Measurements from ENCODE around the gene COLEC11. TPM values are rescaled to one million over a fixed set of nuclear protein-coding genes. Genes with fewer than 3 reads are reported as not detected.

COLEC11 gene
- total RNA-seq, 1 donor from 2014 or later, result not detected

DNA sequence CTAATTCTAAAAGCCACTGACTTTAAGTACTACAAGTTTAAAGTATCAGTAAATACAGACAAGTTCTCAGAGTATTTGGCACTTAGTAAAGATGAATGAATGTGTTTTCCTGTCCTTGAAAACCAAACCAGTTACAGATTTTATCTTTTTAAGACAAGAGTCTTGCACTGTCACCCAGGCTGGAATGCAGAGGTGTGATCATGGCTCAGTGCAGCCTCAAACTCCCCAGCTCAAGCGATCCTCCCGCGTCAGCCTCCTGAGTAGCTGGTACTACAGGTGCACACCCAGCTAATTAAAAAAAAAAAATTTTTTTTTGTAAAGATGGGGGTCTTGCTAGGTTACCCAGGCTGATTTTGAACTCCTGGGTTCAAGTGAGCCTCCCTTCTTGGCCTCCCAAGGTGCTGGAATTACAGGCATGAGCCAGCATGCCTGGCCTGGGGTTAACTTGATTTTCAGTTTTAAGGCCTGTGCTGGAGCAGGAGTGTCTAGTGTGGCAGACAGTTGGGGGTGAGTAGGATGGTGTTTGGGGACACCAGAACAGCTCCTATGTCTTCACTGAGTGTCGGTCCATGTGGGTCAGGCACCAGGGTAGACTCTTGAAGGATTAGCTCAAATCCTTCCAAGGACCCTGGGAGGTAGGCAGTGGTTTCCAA, 10.2 kb upstream of the COLEC11 start:
- intact Hi-C loops (cut with micrococcal nuclease), result no loop called here

- intact Hi-C loops (cut with micrococcal nuclease), result no loop called here
Observed at GRCh38 chr2:3585261-3586109, 9.4 kb upstream of the COLEC11 start.

GRCh38 chr2:3586220-3586619, 8.7 kb upstream of the COLEC11 start:
- intact Hi-C loops (cut with micrococcal nuclease), result no loop called here

GRCh38 chr2:3587021-3587420, 7.9 kb upstream of the COLEC11 start:
- intact Hi-C loops (cut with micrococcal nuclease), result no loop called here

- intact Hi-C loops (cut with micrococcal nuclease), result no loop called here
Observed at GRCh38 chr2:3587432-3587831, 7.5 kb upstream of the COLEC11 start.

GRCh38 chr2:3588084-3588483, 6.8 kb upstream of the COLEC11 start:
- intact Hi-C loops (cut with micrococcal nuclease), result no loop called here

DNA sequence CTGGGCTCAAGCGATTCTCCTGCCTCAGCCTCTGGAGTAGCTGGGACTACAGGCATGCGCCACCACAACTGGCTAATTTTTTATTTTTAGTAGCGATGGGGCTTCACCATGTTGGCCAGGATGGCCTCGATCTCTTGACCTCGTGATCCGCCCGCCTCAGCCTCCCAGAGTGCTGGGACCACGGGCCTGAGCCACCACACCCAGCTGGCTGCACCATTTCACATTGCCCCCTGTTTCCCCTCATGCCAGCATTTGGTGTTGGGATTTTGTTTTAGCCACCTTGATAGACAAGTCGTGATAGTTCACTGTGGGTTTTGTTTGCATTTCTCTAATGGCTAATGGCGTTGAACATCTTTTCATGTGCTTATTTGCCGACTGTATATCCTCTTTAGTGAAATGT, 5.8 kb upstream of the COLEC11 start:
- intact Hi-C loops (cut with micrococcal nuclease), result no loop called here

GRCh38 chr2:3595404-3595803, 492 bp downstream of the COLEC11 start:
- intact Hi-C loops (cut with micrococcal nuclease), result no loop called here

- intact Hi-C loops (cut with micrococcal nuclease), result loop anchor here (2.0 kb wide), 1 partner anchor 55 kb away; no protein-coding TSS in a partner anchor
Observed at GRCh38 chr2:3595985-3596384, 1.1 kb downstream of the COLEC11 start.

- intact Hi-C loops (cut with micrococcal nuclease), result loop anchor here (2.0 kb wide), 1 partner anchor 54 kb away; no protein-coding TSS in a partner anchor
Observed at GRCh38 chr2:3596901-3597417, 2.0 kb downstream of the COLEC11 start.

DNA sequence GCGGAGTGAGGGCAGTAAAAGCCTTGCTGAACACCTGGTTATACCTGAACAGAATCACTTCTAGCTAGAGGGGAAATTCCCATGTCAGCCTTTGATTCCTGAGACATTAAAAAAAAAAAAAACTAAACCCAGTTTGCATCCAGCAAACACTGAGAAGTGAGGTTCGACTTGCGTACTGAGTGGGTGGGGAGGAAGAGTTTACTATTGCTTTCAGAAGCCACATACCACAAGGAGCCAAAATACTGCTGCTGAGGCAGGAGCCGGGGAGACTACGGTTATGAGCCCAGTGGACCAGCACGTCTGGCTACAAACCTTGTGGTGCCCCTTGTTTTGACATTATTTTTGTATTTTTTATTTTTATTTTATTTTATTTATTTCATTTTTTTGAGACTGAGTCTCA, 2.7 kb downstream of the COLEC11 start:
- intact Hi-C loops (cut with micrococcal nuclease), result loop anchor here (2.0 kb wide), 1 partner anchor 53 kb away; no protein-coding TSS in a partner anchor

- intact Hi-C loops (cut with micrococcal nuclease), result no loop called here
Observed at GRCh38 chr2:3598197-3598910, 3.4 kb downstream of the COLEC11 start.

- intact Hi-C loops (cut with micrococcal nuclease), result no loop called here
Observed at GRCh38 chr2:3598912-3599854, 4.3 kb downstream of the COLEC11 start.

DNA sequence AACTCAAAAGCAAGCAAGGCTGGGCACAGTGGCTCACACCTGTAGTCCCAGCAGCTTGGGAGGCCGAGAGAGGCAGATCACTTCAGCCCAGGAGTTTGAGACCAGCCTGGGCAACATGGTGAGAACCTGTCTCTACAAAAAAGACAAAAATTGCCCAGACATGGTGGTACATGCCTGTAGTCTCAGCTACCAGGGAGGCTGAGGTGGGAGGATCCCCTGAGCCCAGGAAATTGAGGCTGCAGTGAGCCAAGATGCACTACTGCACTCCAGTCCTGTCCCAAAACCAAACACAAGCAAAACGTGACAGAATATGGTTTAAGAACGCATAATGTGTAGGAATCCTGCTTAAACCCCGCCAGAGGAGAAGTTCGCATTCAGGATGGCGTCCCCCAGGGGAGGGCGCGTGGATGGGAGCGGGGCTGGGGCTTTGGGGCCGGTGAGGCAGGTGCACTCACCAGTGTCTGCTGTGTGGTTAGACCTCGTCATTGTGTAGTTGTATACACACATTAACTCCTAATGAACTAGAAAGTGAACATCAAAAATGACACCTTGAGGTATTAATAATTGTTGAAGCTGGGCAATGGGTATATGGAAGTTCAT, 5.4 kb downstream of the COLEC11 start:
- intact Hi-C loops (cut with micrococcal nuclease), result no loop called here

DNA sequence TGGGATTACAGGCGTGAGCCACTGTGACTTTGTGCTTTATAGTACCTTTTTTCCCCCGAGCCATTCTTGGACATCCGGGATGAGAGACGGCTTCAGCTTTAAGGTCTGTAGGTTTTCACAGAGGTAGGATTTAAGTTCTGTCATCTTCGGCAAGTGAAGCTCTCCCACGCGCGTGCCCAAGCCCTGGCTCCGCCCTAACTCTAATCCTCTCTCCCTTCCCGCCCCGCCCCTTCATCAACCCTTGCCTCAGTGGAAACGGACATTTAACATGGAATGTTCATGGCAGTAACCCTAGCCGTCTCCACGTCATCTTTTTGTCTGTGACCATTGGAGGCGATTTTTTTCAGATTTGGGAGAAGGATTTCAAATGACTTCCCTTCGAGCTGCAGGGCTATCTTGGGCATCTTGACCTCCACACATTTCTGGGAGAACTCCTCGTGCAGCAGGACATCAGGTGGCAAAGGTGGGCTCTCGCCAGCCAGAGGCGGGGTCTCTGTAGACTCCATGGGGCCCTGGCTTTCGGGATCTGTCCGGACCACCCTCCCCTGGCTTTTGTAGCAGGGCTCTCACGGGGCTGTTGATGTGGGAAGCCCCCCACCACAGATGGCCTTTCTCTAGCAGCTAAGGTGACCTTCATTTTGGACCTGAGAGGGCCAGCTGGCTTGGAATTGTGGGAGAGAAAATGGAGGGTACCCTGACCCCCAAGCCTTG, 6.8 kb downstream of the COLEC11 start:
- intact Hi-C loops (cut with micrococcal nuclease), result no loop called here

DNA sequence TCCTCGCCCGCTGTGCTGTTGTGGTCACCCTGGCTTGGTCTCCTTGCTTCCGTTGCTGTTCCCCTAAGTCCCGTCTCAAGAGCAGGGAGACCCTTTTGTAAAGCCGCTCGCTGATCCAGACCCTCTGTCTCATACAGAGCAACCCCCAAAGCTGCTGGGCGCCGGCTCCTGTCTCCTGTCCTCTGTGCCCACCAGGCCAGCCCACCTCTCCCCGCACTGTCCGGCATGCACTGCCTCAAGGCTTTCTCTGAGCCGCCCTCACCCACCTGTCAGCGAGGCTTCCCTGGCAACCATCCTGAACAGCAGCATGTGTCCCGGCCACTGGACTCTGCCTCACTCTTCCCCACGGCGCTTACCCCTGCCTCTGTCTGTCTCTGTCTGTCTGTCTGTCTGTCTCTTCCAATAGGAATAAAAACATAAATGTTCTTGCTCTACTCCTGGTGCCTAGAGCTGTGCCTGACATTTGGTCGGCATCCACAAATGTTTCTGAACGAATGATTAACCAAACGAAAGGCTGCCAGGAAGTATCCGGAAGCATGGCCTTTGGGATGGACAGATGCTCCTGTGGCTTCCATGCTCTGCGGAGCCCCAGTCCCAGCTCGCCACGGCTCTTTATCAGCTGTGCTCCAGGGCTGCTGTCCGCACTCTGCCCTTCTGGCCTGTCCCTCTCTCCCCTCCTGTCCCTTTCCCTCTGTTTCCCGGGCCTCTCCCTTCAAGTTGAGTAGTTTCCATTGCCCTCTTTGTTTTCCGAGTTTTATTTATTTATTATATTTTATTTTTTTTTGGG, 7.8 kb downstream of the COLEC11 start:
- intact Hi-C loops (cut with micrococcal nuclease), result no loop called here

GRCh38 chr2:3603536-3604206, 8.8 kb downstream of the COLEC11 start:
- intact Hi-C loops (cut with micrococcal nuclease), result no loop called here

DNA sequence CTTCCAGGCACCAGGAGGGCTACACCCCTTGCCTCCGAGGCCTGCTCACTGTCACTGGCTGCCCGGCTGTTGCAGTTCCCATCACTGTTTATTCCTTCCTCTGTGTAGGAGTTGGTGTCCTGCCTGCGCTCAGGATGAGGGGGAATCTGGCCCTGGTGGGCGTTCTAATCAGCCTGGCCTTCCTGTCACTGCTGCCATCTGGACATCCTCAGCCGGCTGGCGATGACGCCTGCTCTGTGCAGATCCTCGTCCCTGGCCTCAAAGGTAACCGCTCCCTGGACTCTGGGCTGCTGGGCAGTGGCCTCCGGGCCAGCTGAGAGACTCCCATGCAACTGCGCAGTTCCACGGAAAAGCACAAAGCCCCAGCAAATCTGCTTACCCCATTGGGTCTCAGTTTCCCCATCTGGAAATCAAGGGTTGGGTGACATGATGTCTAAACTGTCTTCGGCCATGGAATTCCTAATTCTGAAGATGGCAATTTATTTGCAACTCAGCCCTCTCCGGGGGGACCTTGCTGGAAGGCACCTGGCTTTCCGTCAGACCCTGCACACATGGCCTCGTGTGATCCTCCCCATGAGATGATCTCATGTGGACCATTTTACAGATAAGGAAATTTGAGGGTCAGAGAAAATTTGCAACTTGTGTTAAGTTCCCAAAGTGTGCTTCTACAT, 9.4 kb downstream of the COLEC11 start:
- intact Hi-C loops (cut with micrococcal nuclease), result no loop called here

Measured in T-helper 1 cell treated with Interleukin-12 subunit alpha and Interleukin-12 subunit beta and Interleukin-4 antibody, amounts not matched to agents 30 ng/mL and 1 ng/mL, for 36 hours (primary cell).